Measurements from ENCODE around the gene GLB1L.

Gene GLB1L

GRCh38 chr2:219253753-219254589 lies 8.7 kb upstream of the GLB1L start, which contains the start of gene TUBA4A:
Gene TUBA4A, minus strand, starts transcription at chr2:219253918. Its CDS starts 60 bp downstream, at chr2:219253858.
- H3K27ac ChIP-seq (ENCODE audit: low read depth, low read length), result no peak within 1 kb of the TSS

GRCh38 chr2:219252900-219253752 lies 7.9 kb upstream of the GLB1L start, which contains the start of gene TUBA4B:
Gene TUBA4B, plus strand, starts transcription at chr2:219253243. Its CDS starts 165 bp downstream, at chr2:219253408.
- Histone ChIP-seq H3K9ac (ENCODE audit: low read length) (peak within 1 kb of the TSS; percentile 75), H3K36me3 (ENCODE audit: control insufficient read depth, insufficient read depth, low read length) (no peaks in the 10 kb centered on the region), H3K56ac (ENCODE audit: low read length) (peak within 1 kb of the TSS; percentile 87), H4K8ac (ENCODE audit: low read depth, low read length) (no peak within 1 kb of the TSS), H3K4me1 (ENCODE audit: control insufficient read depth, low read depth, low read length) (peaks cover 5% of the 10 kb centered on the region), H2AK5ac (ENCODE audit: low read length) (no peak within 1 kb of the TSS), H3K18ac (ENCODE audit: low read length) (peak within 1 kb of the TSS; percentile 34), H3K27me3 (ENCODE audit: insufficient read depth, low read length, poor library complexity) (peaks cover 16% of the 10 kb centered on the region), H3K23ac (ENCODE audit: low read length) (peak within 1 kb of the TSS; percentile 80), H2BK120ac (ENCODE audit: low read depth, low read length) (no peak within 1 kb of the TSS), H3K79me2 (ENCODE audit: control insufficient read depth, insufficient read depth, low read length) (peaks cover 2% of the 10 kb centered on the region), H2BK15ac (replicated peaks; ENCODE audit: low read depth) (no peak within 1 kb of the TSS), H3K4me2 (ENCODE audit: low read length) (peak within 1 kb of the TSS; percentile 75), H3K4ac (ENCODE audit: low read depth, low read length) (peak within 1 kb of the TSS; percentile 5), H3K27ac (ENCODE audit: low read depth, low read length) (no peak within 1 kb of the TSS), H3K4me3 (ENCODE audit: low read length) (peak within 1 kb of the TSS; percentile 10), H4K5ac (ENCODE audit: low read length) (no peak within 1 kb of the TSS), H2BK5ac (ENCODE audit: low read length) (peak within 1 kb of the TSS; percentile 50), H3K79me1 (ENCODE audit: low read length) (peaks cover 2% of the 10 kb centered on the region)
- DNase-seq, result peak; percentile 73
- no CpG with 5 or more reads among the region's 49 CpGs for WGBS (ENCODE audit: extremely low coverage, insufficient coverage, low lambda C conversion rate)

More at GRCh38 chr2:219253753-219254589, 8.7 kb upstream of the GLB1L start, which contains the start of gene TUBA4A:
- peak within 1 kb of the TSS; percentile 87 for H3K56ac ChIP-seq (ENCODE audit: low read length)
- peaks cover 2% of the 10 kb centered on the region for H3K79me2 ChIP-seq (ENCODE audit: control insufficient read depth, insufficient read depth, low read length)
- WGBS (ENCODE audit: extremely low coverage, insufficient coverage, low lambda C conversion rate), result no CpG with 5 or more reads among the region's 76 CpGs
- H2BK120ac ChIP-seq (ENCODE audit: low read depth, low read length), result no peak within 1 kb of the TSS
- H3K4me1 ChIP-seq (ENCODE audit: control insufficient read depth, low read depth, low read length), result peaks cover 5% of the 10 kb centered on the region
- H3K4ac ChIP-seq (ENCODE audit: low read depth, low read length), result peak within 1 kb of the TSS; percentile 5
- H4K8ac ChIP-seq (ENCODE audit: low read depth, low read length), result no peak within 1 kb of the TSS
- peak within 1 kb of the TSS; percentile 10 for H3K4me3 ChIP-seq (ENCODE audit: low read length)
- peak; percentile 81 for DNase-seq
- peaks cover 2% of the 10 kb centered on the region for H3K79me1 ChIP-seq (ENCODE audit: low read length)
- H3K23ac ChIP-seq (ENCODE audit: low read length), result no peak within 1 kb of the TSS
- H3K9ac ChIP-seq (ENCODE audit: low read length), result peak within 1 kb of the TSS; percentile 75
- H3K4me2 ChIP-seq (ENCODE audit: low read length), result peak within 1 kb of the TSS; percentile 75
- no peak within 1 kb of the TSS for H2AK5ac ChIP-seq (ENCODE audit: low read length)
- no peak within 1 kb of the TSS for H2BK15ac ChIP-seq (replicated peaks; ENCODE audit: low read depth)
- H2BK5ac ChIP-seq (ENCODE audit: low read length), result no peak within 1 kb of the TSS
- no peaks in the 10 kb centered on the region for H3K36me3 ChIP-seq (ENCODE audit: control insufficient read depth, insufficient read depth, low read length)
- peak within 1 kb of the TSS; percentile 34 for H3K18ac ChIP-seq (ENCODE audit: low read length)
- H4K5ac ChIP-seq (ENCODE audit: low read length), result no peak within 1 kb of the TSS
- peaks cover 16% of the 10 kb centered on the region for H3K27me3 ChIP-seq (ENCODE audit: insufficient read depth, low read length, poor library complexity)

GRCh38 chr2:219252570-219252899 lies 7.3 kb upstream of the GLB1L start:
- Histone ChIP-seq H3K9ac (ENCODE audit: low read length) (peak overlapping the region; percentile 75), H2AK5ac (ENCODE audit: low read length) (no peak overlapping the region), H3K4me1 (ENCODE audit: control insufficient read depth, low read depth, low read length) (peaks cover 5% of the 10 kb centered on the region), H3K56ac (ENCODE audit: low read length) (peak overlapping the region; percentile 87), H3K4ac (ENCODE audit: low read depth, low read length) (no peak overlapping the region), H2BK15ac (replicated peaks; ENCODE audit: low read depth) (no peak overlapping the region), H3K27ac (ENCODE audit: low read depth, low read length) (no peak overlapping the region), H2BK5ac (ENCODE audit: low read length) (no peak overlapping the region), H3K4me3 (ENCODE audit: low read length) (peak overlapping the region; percentile 1), H3K4me2 (ENCODE audit: low read length) (peak overlapping the region; percentile 67), H2BK120ac (ENCODE audit: low read depth, low read length) (no peak overlapping the region), H3K79me2 (ENCODE audit: control insufficient read depth, insufficient read depth, low read length) (peaks cover 2% of the 10 kb centered on the region), H4K8ac (ENCODE audit: low read depth, low read length) (no peak overlapping the region), H3K27me3 (ENCODE audit: insufficient read depth, low read length, poor library complexity) (peaks cover 16% of the 10 kb centered on the region), H3K36me3 (ENCODE audit: control insufficient read depth, insufficient read depth, low read length) (no peaks in the 10 kb centered on the region), H3K18ac (ENCODE audit: low read length) (no peak overlapping the region), H3K79me1 (ENCODE audit: low read length) (peaks cover 2% of the 10 kb centered on the region), H3K23ac (ENCODE audit: low read length) (no peak overlapping the region), H4K5ac (ENCODE audit: low read length) (no peak overlapping the region)
- no peak for DNase-seq
- WGBS (ENCODE audit: extremely low coverage, insufficient coverage, low lambda C conversion rate), result no CpG with 5 or more reads among the region's 9 CpGs

DNA sequence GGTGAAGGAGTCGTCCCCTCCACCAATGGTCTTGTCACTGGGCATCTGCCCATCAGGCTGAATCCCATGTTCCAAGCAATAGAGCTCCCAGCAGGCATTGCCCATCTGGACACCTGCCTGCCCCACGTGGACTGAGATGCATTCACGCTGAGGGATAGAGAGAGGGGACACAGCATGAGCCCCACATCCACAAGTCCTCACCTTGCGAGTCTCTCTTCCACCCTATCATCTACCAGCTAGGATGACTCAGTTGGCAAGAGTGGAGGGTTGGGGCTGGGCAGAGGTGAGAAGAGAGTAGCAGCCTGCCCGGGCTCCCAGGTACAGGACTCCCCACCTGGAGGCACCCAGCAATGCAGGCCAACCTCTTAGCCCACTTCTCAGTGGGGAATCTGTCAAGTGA lies 6.8 kb upstream of the GLB1L start:
- H3K4me3 ChIP-seq (ENCODE audit: low read length), result no peak overlapping the region
- no peak overlapping the region for H3K9ac ChIP-seq (ENCODE audit: low read length)
- peaks cover 2% of the 10 kb centered on the region for H3K79me1 ChIP-seq (ENCODE audit: low read length)
- peaks cover 2% of the 10 kb centered on the region for H3K79me2 ChIP-seq (ENCODE audit: control insufficient read depth, insufficient read depth, low read length)
- H2AK5ac ChIP-seq (ENCODE audit: low read length), result no peak overlapping the region
- H3K23ac ChIP-seq (ENCODE audit: low read length), result peak overlapping the region; percentile 80
- H2BK5ac ChIP-seq (ENCODE audit: low read length), result peak overlapping the region; percentile 50
- no peak overlapping the region for H4K5ac ChIP-seq (ENCODE audit: low read length)
- H3K56ac ChIP-seq (ENCODE audit: low read length), result no peak overlapping the region
- H3K27ac ChIP-seq (ENCODE audit: low read depth, low read length), result no peak overlapping the region
- peaks cover 5% of the 10 kb centered on the region for H3K4me1 ChIP-seq (ENCODE audit: control insufficient read depth, low read depth, low read length)
- H4K8ac ChIP-seq (ENCODE audit: low read depth, low read length), result no peak overlapping the region
- no CpG with 5 or more reads among the region's 5 CpGs for WGBS (ENCODE audit: extremely low coverage, insufficient coverage, low lambda C conversion rate)
- no peak overlapping the region for H2BK120ac ChIP-seq (ENCODE audit: low read depth, low read length)
- H3K36me3 ChIP-seq (ENCODE audit: control insufficient read depth, insufficient read depth, low read length), result no peaks in the 10 kb centered on the region
- H3K4ac ChIP-seq (ENCODE audit: low read depth, low read length), result no peak overlapping the region
- peaks cover 16% of the 10 kb centered on the region for H3K27me3 ChIP-seq (ENCODE audit: insufficient read depth, low read length, poor library complexity)
- DNase-seq, result no peak
- H2BK15ac ChIP-seq (replicated peaks; ENCODE audit: low read depth), result no peak overlapping the region
- H3K18ac ChIP-seq (ENCODE audit: low read length), result no peak overlapping the region
- no peak overlapping the region for H3K4me2 ChIP-seq (ENCODE audit: low read length)

GRCh38 chr2:219251656-219252055 lies 6.4 kb upstream of the GLB1L start:
- no CpG with 5 or more reads among the region's 6 CpGs for WGBS (ENCODE audit: extremely low coverage, insufficient coverage, low lambda C conversion rate)
- Histone ChIP-seq H3K36me3 (ENCODE audit: control insufficient read depth, insufficient read depth, low read length) (no peaks in the 10 kb centered on the region), H3K18ac (ENCODE audit: low read length) (no peak overlapping the region), H2BK15ac (replicated peaks; ENCODE audit: low read depth) (no peak overlapping the region), H2AK5ac (ENCODE audit: low read length) (no peak overlapping the region), H3K4me2 (ENCODE audit: low read length) (no peak overlapping the region), H2BK120ac (ENCODE audit: low read depth, low read length) (no peak overlapping the region), H2BK5ac (ENCODE audit: low read length) (no peak overlapping the region), H3K4me3 (ENCODE audit: low read length) (no peak overlapping the region), H3K79me2 (ENCODE audit: control insufficient read depth, insufficient read depth, low read length) (peaks cover 2% of the 10 kb centered on the region), H3K27ac (ENCODE audit: low read depth, low read length) (no peak overlapping the region), H3K56ac (ENCODE audit: low read length) (no peak overlapping the region), H3K4me1 (ENCODE audit: control insufficient read depth, low read depth, low read length) (peaks cover 5% of the 10 kb centered on the region), H3K23ac (ENCODE audit: low read length) (peak overlapping the region; percentile 80), H3K4ac (ENCODE audit: low read depth, low read length) (no peak overlapping the region), H3K79me1 (ENCODE audit: low read length) (peaks cover 2% of the 10 kb centered on the region), H4K8ac (ENCODE audit: low read depth, low read length) (no peak overlapping the region), H4K5ac (ENCODE audit: low read length) (no peak overlapping the region), H3K9ac (ENCODE audit: low read length) (no peak overlapping the region), H3K27me3 (ENCODE audit: insufficient read depth, low read length, poor library complexity) (peaks cover 16% of the 10 kb centered on the region)
- DNase-seq, result peak; percentile 34
